ENCODE measurements around the gene U2AF1L4. TPM values are rescaled to one million over a fixed set of nuclear protein-coding genes. Genes with fewer than 3 reads are reported as not detected.
A peak's percentile ranks its signal among the peaks of the same experiment; 100 is the strongest.

U2AF1L4 gene
- total RNA-seq, 2 experiments from 2014 or later: 16.1 to 35.2 TPM

DNA sequence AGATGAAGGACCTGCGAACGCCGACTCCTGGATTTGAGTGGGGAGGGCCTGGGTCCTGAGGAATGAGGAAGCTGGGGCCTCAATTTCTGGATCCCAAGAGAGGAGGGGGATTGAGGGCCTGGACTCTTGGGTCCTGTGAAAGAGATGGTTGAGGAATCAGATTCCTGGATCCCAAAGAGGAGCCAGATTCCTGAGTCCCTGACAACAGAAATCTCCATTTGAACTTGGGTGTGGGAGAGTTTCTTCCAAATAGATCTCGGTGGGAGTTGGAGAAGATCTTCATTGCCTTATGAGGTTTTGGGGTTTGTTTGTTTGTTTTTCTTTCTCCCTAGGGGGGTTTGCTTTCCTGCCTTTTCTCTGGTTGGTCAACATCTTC, 857 bp upstream of the U2AF1L4 start:
- Histone ChIP-seq H3K4me2 (ENCODE audit: low read length) (peak overlapping the region; percentile 86), H3K9me2 (ENCODE audit: insufficient read depth, low read length) (no peaks in the 10 kb centered on the region), H4K20me1 (ENCODE audit: insufficient read depth, low read length) (no peaks in the 10 kb centered on the region), H3K36me3 (ENCODE audit: insufficient read depth, low read length) (no peaks in the 10 kb centered on the region; the same call in 1 of the 2 replicates), H3K4me3 (ENCODE audit: low read depth, low read length, poor library complexity, severe bottlenecking) (peak overlapping the region; percentile 78), H3K9me3 (ENCODE audit: low read length) (no peaks in the 10 kb centered on the region), H3K79me2 (ENCODE audit: insufficient read depth, low read depth, low read length) (peaks cover 14% of the 10 kb centered on the region; the same call in 1 of the 2 replicates), H3K4me1 (ENCODE audit: insufficient read depth, low read length, poor library complexity, severe bottlenecking) (peaks cover 55% of the 10 kb centered on the region), H2AFZ (ENCODE audit: low read length) (no peak overlapping the region; the same call in 1 of the 2 replicates), H3K27ac (ENCODE audit: low read depth, low read length, poor library complexity, severe bottlenecking) (peak overlapping the region; percentile 86)
- POLR2A ChIA-PET: interaction anchor here (0.5 to 1.0 kb wide), 5 partner anchors 34 to 608 kb away, joined by 3 to 4 read pairs (median 3); partner anchors contain the start of gene ALKBH6
- BruUV-seq (replicated peaks): no TSS peak
- no peak for DNase-seq (ENCODE audit: low spot score)
- TF ChIP-seq CTCF (conservative IDR thresholded peaks at IDR 0.05; ENCODE audit: low read length) (no peak), EZH2phosphoT487 (IDR thresholded peaks at IDR 0.05; ENCODE audit: borderline replicate concordance, low read depth, low read length) (no peak)
- CTCF ChIA-PET (ENCODE audit: unreplicated experiment): no interaction called here
- intact Hi-C loops (cut with micrococcal nuclease; ENCODE audit: unreplicated experiment): loop anchor here (10.0 kb wide), 1 partner anchor 1311 kb away; no protein-coding TSS in a partner anchor

DNA sequence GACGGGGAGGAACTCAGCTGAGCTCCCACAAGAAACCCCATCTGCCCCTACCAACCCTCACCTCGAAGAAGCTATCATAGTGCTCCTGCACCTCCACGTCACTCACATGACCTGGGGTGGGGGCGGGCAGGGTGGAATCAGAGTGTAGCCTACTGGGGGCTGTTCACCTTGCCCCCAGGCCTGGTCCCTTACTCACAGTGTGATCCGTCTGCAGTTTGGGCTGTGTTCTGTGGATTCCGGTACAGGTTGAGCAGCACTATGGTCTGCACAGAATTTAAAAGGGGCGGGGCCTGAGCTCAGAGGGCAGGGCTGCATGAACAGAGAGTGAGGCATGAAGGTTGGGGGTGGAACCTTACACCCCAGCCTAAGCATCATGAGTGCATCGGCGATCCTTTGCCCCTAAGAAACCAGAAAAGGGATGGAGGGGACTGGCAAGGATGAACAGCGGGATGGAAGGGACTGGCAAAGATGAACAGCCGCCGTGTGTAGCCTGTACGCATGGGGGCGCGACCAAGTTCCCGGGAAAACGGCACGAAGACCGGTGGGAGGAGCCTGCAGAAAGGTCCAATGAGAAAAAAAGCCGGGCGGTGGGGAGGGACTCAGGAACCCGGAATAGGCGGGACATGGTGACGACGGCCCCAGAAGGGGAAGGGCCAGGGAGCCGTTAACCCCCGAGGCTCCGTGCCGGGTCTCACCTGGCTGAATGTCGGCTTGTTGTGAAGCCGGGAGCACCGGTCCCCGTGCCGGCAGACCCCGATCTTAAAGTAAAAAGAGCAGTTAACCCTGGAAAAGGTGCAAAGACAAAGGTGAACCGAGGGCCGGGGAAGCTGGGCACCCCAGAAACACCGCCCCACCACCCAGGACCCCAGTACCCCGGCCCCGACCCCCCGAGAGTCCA, 539 bp downstream of the U2AF1L4 start:
- H3K27ac ChIP-seq (ENCODE audit: low read depth, low read length, poor library complexity, severe bottlenecking): peak overlapping the region; percentile 86
- peaks cover 61% of the 10 kb centered on the region for H3K4me1 ChIP-seq (ENCODE audit: insufficient read depth, low read length, poor library complexity, severe bottlenecking)
- TF ChIP-seq CTCF (conservative IDR thresholded peaks at IDR 0.05; ENCODE audit: low read length) (peak; percentile 64), EZH2phosphoT487 (IDR thresholded peaks at IDR 0.05; ENCODE audit: borderline replicate concordance, low read depth, low read length) (no peak)
- peak overlapping the region; percentile 84 for H3K4me2 ChIP-seq (ENCODE audit: low read length)
- H2AFZ ChIP-seq (ENCODE audit: low read length): peak overlapping the region; percentile 13; the same call in 1 of the 2 replicates
- no TSS peak for BruUV-seq (replicated peaks)
- peak overlapping the region; percentile 78 for H3K4me3 ChIP-seq (ENCODE audit: low read depth, low read length, poor library complexity, severe bottlenecking)
- peaks cover 2% of the 10 kb centered on the region; the same call in 1 of the 2 replicates for H3K36me3 ChIP-seq (ENCODE audit: insufficient read depth, low read length)
- peaks cover 14% of the 10 kb centered on the region; the same call in 1 of the 2 replicates for H3K79me2 ChIP-seq (ENCODE audit: insufficient read depth, low read depth, low read length)
- CTCF ChIA-PET (ENCODE audit: unreplicated experiment): interaction anchor here (0.6 kb wide), 1 partner anchor 53 kb away, joined by 8 read pairs; no protein-coding TSS in a partner anchor
- no peaks in the 10 kb centered on the region for H3K9me2 ChIP-seq (ENCODE audit: insufficient read depth, low read length)
- DNase-seq (ENCODE audit: low spot score): peak; percentile 97
- intact Hi-C loops (cut with micrococcal nuclease; ENCODE audit: unreplicated experiment): loop anchor here (1.0 to 10.0 kb wide), 3 partner anchors 27 to 1310 kb away; partner anchors contain the start of genes HCST and NFKBID
- H4K20me1 ChIP-seq (ENCODE audit: insufficient read depth, low read length): no peaks in the 10 kb centered on the region
- POLR2A ChIA-PET: interaction anchor here (0.6 to 2.3 kb wide), 11 partner anchors 22 to 1397 kb away, joined by 3 to 9 read pairs (median 3); partner anchors contain the start of gene COX6B1
- no peaks in the 10 kb centered on the region for H3K9me3 ChIP-seq (ENCODE audit: low read length)

Measured in OCI-LY7 (cell line).